ENCODE data around the gene SMIM5. TPM values are rescaled to one million over a fixed set of nuclear protein-coding genes. Genes with fewer than 3 reads are reported as not detected.

The SMIM5 gene
- total and polyA plus RNA-seq, 2 of the 13 experiments (the other 11 are each of a cell fraction or from before 2014, with no cell fraction given) = not detected

DNA sequence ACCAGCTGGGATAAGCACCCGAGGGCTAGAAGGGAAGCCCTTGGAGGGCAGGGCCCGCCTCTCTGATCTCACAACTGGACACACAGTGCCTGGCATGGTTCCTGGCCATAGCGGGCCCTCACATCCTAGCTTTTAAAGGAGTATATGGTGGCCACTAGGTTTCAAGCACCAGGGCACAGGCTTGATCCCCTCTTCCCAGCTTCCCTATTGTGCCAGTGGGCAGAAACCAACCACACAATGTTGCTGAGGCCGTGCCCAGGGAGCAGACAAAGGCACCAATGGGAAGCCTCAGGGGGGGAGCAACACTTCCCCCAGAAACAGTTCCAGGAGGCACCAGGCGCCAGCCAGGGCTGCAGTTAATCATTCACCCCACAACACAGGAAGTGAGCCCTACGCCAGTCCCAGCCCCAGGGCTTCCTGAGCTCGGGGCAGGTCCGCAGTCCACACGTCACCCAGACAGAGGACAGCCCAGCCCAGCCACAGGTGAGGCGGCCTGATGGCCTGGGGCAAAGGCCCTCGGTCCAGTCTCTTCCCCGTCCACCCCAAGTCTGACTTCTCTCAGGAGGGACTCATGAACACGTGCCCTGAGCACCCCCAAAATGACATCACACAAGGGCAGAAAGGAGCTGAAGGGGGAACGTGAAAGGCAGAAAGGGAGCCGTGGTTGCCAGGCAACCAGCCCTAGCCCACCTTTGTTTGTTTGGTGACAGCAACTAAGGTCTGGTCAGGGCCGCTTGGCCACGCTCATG is 12.8 kb downstream of the SMIM5 start (continued):
- TF ChIP-seq ZFP37 (CRISPR knock-in tag; IDR thresholded peaks at IDR 0.05; ENCODE audit: borderline replicate concordance) (peak; percentile 74; the same call in 1 of the 2 replicates), ZNF691 (CRISPR knock-in tag; IDR thresholded peaks at IDR 0.05; ENCODE audit: borderline replicate concordance, low read depth) (no peak; the same call in 1 of the 2 replicates), ZNF550 (CRISPR knock-in tag; IDR thresholded peaks at IDR 0.05; ENCODE audit: borderline replicate concordance) (0 out of 2 replicates have a peak, but pooled peaks have one; percentile 61), TSC22D2 (CRISPR knock-in tag; IDR thresholded peaks at IDR 0.05; ENCODE audit: borderline replicate concordance) (peak; percentile 92), SOX6 (IDR thresholded peaks at IDR 0.05) (no peak), SOX6 (CRISPR knock-in tag; IDR thresholded peaks at IDR 0.05) (peak; percentile 79), ZNF841 (CRISPR knock-in tag; IDR thresholded peaks at IDR 0.05; ENCODE audit: borderline replicate concordance) (no peak), EED (CRISPR knock-in tag; IDR thresholded peaks at IDR 0.05) (no peak), ZMAT5 (CRISPR knock-in tag; IDR thresholded peaks at IDR 0.05; ENCODE audit: borderline replicate concordance, low read depth) (no peak), PRMT3 (CRISPR knock-in tag; IDR thresholded peaks at IDR 0.05; ENCODE audit: borderline replicate concordance, low read depth) (no peak), ZBTB20 (CRISPR knock-in tag; IDR thresholded peaks at IDR 0.05; ENCODE audit: borderline replicate concordance, low read depth) (0 out of 2 replicates have a peak, but pooled peaks have one; percentile 39), ZSCAN21 (CRISPR knock-in tag; IDR thresholded peaks at IDR 0.05; ENCODE audit: borderline replicate concordance) (no peak), ZFY (CRISPR knock-in tag; IDR thresholded peaks at IDR 0.05) (peak; percentile 82), ZNF235 (CRISPR knock-in tag; IDR thresholded peaks at IDR 0.05; ENCODE audit: borderline replicate concordance) (no peak), ZNF737 (CRISPR knock-in tag; IDR thresholded peaks at IDR 0.05; ENCODE audit: borderline replicate concordance) (no peak), GFI1 (CRISPR knock-in tag; IDR thresholded peaks at IDR 0.05; ENCODE audit: borderline replicate concordance) (0 out of 2 replicates have a peak, but pooled peaks have one; percentile 19), CHD2 (IDR thresholded peaks at IDR 0.05; ENCODE audit: low read depth, low read length) (no peak)
- TF ChIP-seq, protein P1, sequence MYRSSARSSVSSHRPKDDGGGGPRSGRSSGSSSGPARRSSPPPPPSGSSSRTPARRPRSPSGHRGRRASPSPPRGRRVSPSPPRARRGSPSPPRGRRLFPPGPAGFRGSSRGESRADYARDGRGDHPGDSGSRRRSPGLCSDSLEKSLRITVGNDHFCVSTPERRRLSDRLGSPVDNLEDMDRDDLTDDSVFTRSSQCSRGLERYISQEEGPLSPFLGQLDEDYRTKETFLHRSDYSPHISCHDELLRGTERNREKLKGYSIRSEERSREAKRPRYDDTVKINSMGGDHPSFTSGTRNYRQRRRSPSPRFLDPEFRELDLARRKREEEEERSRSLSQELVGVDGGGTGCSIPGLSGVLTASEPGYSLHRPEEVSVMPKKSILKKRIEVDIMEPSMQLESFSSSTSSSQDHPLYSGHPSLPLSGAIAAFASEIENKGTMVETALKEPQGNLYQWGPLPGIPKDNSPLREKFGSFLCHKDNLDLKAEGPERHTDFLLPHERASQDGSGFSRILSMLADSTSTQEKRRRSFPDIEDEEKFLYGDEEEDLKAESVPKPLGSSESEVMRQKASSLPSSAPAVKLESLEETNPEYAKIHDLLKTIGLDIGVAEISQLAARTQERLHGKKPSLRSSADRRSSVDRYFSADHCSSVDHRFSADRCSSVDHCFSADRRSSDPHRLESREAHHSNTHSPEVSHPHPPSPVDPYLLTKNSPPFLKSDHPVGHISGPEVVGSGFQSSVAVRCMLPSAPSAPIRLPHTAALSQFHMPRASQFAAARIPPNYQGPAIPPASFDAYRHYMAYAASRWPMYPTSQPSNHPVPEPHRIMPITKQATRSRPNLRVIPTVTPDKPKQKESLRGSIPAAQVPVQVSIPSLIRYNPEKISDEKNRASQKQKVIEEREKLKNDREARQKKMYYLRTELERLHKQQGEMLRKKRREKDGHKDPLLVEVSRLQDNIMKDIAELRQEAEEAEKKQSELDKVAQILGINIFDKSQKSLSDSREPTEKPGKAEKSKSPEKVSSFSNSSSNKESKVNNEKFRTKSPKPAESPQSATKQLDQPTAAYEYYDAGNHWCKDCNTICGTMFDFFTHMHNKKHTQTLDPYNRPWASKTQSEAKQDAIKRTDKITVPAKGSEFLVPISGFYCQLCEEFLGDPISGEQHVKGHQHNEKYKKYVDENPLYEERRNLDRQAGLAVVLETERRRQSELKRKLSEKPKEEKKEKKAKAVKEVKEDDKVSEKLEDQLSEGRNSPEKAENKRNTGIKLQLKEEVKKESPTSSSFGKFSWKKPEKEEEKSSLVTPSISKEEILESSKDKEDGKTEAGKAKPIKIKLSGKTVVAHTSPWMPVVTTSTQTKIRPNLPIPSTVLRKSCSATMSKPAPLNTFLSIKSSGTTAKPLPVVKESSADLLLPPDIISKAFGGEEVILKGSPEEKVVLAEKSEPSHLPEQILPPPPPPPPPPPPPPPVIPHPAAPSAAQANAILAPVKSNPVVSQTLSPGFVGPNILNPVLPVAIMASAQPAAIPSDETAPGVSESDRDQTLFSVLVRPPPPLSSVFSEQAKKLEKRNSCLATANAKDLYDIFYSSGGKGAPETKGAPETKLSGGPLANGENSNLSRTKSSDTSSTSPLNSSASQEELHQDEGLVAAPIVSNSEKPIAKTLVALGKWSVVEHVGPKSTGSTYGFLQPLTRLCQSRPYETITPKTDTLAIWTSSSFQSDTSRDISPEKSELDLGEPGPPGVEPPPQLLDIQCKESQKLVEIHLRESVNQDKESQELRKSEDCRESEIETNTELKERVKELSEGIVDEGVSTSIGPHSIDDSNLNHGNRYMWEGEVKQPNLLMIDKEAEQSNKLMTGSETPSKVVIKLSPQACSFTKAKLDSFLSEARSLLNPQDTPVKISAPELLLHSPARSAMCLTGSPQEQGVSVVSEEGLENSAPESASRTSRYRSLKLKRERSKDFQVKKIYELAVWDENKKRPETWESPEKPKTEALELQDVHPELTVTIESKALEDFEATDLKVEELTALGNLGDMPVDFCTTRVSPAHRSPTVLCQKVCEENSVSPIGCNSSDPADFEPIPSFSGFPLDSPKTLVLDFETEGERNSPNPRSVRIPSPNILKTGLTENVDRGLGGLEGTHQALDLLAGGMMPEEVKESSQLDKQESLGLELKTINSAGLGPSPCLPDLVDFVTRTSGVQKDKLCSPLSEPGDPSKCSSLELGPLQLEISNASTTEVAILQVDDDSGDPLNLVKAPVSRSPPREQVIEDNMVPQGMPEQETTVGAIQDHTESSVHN (CRISPR knock-in tag; IDR thresholded peaks at IDR 0.05) = no peak
- TF ChIP-seq, protein P2, sequence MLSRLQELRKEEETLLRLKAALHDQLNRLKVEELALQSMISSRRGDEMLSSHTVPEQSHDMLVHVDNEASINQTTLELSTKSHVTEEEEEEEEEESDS (CRISPR knock-in tag; IDR thresholded peaks at IDR 0.05; ENCODE audit: borderline replicate concordance) = no peak

All from HepG2 (cell line).